SK-N-SH (cell line): ENCODE data around the gene WWOX.

Source experiments
- CTCF ChIP-seq: fragments of 200-600 bp; sonication (generic); IDR thresholded peaks from 2 replicates; pipeline ENCODE4 v1.6.1; 2017; ENCODE audit warnings: antibody characterized with exemption, mild to moderate bottlenecking, moderate library complexity
- ELF1 ChIP-seq: IDR thresholded peaks from 2 replicates; pipeline ENCODE4 v1.4.0; 2012
- EP300 ChIP-seq, 2 experiments: IDR thresholded peaks; 2 replicates each; pipeline versions ENCODE4 v1.4.0 to v1.6.1; 2012; ENCODE audit warnings: borderline replicate concordance in 1 of 2, low read depth in 1 of 2, low read length in 1 of 2
- JUND ChIP-seq: IDR thresholded peaks from 2 replicates; pipeline ENCODE4 v1.4.0; 2012
- RAD21 ChIP-seq: IDR thresholded peaks from 2 replicates; pipeline ENCODE4 v1.6.1; 2012; ENCODE audit warnings: mild to moderate bottlenecking, low read length
- REST ChIP-seq: IDR thresholded peaks from 2 replicates; pipeline ENCODE4 v1.6.1; 2012; ENCODE audit warnings: mild to moderate bottlenecking, low read depth, low read length, moderate library complexity
- SMC3 ChIP-seq: IDR thresholded peaks from 2 replicates; pipeline ENCODE4 v1.6.1; 2012; ENCODE audit warnings: low read depth, low read length, improper control_type of control experiment
- TAF1 ChIP-seq: IDR thresholded peaks from 2 replicates; pipeline ENCODE4 v1.6.1; 2012; ENCODE audit warnings: low read depth, mild to moderate bottlenecking, low read length, moderate library complexity, borderline replicate concordance
- USF2 ChIP-seq: fragments of 150-350 bp; IDR thresholded peaks from 2 replicates; pipeline ENCODE4 v1.6.1; 2017; ENCODE audit warnings: antibody characterized with exemption, low read length, low read depth, borderline replicate concordance

- TF ChIP-seq JUND (no peak), ELF1 (no peak), USF2 (no peak), CTCF (no peak), EP300 (IDR thresholded peaks at IDR 0.05; ENCODE audit: borderline replicate concordance in 1 of 2, low read depth in 1 of 2, low read length in 1 of 2) (no peak), RAD21 (no peak), TAF1 (no peak), REST (no peak), SMC3 (no peak)
These were observed 732.6 kb downstream of the WWOX start for GRCh38 chr16:78832100-78832499.
